HFFc6 (cell line): ENCODE measurements around the gene EGLN2. TPM values are rescaled to one million over a fixed set of nuclear protein-coding genes. Genes with fewer than 3 reads are reported as not detected.
"Not testable (repeated sequence)": the region's sequence is repeated elsewhere in the genome, so short reads cannot be mapped to it uniquely, and the experiment has no call there.

Experiments
- DNase-seq: peaks from one replicate; pipeline ENCODE4 v3.0.0-alpha.2; 2018
- H3K27ac Mint-ChIP-seq: 2 replicates; pipeline ENCODE4 v1.8.0; 2020; ENCODE audit warnings: mild to moderate bottlenecking, mixed read lengths
- H3K27me3 Mint-ChIP-seq: 2 replicates; pipeline ENCODE4 v1.8.0; 2021; ENCODE audit warnings: mild to moderate bottlenecking, moderate library complexity, mixed read lengths; ENCODE audit not compliant: insufficient read depth
- H3K36me3 Mint-ChIP-seq: 2 replicates; pipeline ENCODE4 v1.8.0; 2021; ENCODE audit warnings: low read depth, mixed read lengths
- H3K4me1 Mint-ChIP-seq: 2 replicates; pipeline ENCODE4 v1.8.0; 2020; ENCODE audit warnings: low read depth, mixed read lengths
- H3K4me3 Mint-ChIP-seq: 2 replicates; pipeline ENCODE4 v1.8.0; 2020; ENCODE audit warnings: mild to moderate bottlenecking, moderate library complexity, mixed read lengths
- H3K9me3 Mint-ChIP-seq: 2 replicates; pipeline ENCODE4 v1.8.0; 2020; ENCODE audit warnings: mild to moderate bottlenecking, mixed read lengths
- CTCF ChIP-seq: fragments of 200-600 bp; sonication (generic); IDR thresholded peaks from 2 replicates; pipeline ENCODE4 v1.5.0; 2021; ENCODE audit warnings: antibody characterized with exemption, mild to moderate bottlenecking
- total RNA-seq, 6 experiments: library from RNA; stranded (reverse); fragmentation: NEBNext Ultra II Directional; extraction: Animal tissue kit (Norgen Biotek cat#: 25700); gene quantifications; 2 replicates in 1 of 6; 3 replicates in 5 of 6; pipeline ENCODE4 v1.2.3, GENCODE V29; 2021

The EGLN2 gene
- total RNA-seq, 6 experiments from 2014 or later = 56.0 to 72.0 (median 60.1) TPM

- no peak overlapping the region for H3K27ac Mint-ChIP-seq
- DNase-seq = no peak
- H3K27me3 Mint-ChIP-seq = no peaks in the 10 kb centered on the region; the same call in 1 of the 2 replicates
- peaks cover 28% of the 10 kb centered on the region for H3K4me1 Mint-ChIP-seq
- no peak overlapping the region for H3K4me3 Mint-ChIP-seq
- H3K9me3 Mint-ChIP-seq = no peaks in the 10 kb centered on the region
- peaks cover 35% of the 10 kb centered on the region for H3K36me3 Mint-ChIP-seq
- TF ChIP-seq CTCF = no peak
Measured at GRCh38 chr19:40827386-40828247, 28.6 kb downstream of the EGLN2 start.

- Mint-ChIP-seq H3K27me3 (no peaks in the 10 kb centered on the region; the same call in 1 of the 2 replicates), H3K4me3 (no peak overlapping the region), H3K36me3 (peaks cover 35% of the 10 kb centered on the region), H3K9me3 (no peaks in the 10 kb centered on the region), H3K27ac (no peak overlapping the region), H3K4me1 (peaks cover 19% of the 10 kb centered on the region)
- DNase-seq = no peak
- TF ChIP-seq CTCF = no peak
Measured at GRCh38 chr19:40829205-40829604, 30.2 kb downstream of the EGLN2 start.

- not testable (repeated sequence) for H3K4me3 Mint-ChIP-seq, DNase-seq, H3K27ac Mint-ChIP-seq, H3K27me3 Mint-ChIP-seq, H3K9me3 Mint-ChIP-seq
- peaks cover 19% of the 10 kb centered on the region for H3K4me1 Mint-ChIP-seq
- H3K36me3 Mint-ChIP-seq = peaks cover 35% of the 10 kb centered on the region
Measured at GRCh38 chr19:40830741-40831140, 31.8 kb downstream of the EGLN2 start.

GRCh38 chr19:40831502-40832430, 32.8 kb downstream of the EGLN2 start:
- peak overlapping the region; percentile 83 for H3K27ac Mint-ChIP-seq
- DNase-seq = peak; percentile 98
- H3K4me1 Mint-ChIP-seq = peaks cover 19% of the 10 kb centered on the region
- TF ChIP-seq CTCF = no peak
- H3K36me3 Mint-ChIP-seq = peaks cover 32% of the 10 kb centered on the region
- no peaks in the 10 kb centered on the region; the same call in 1 of the 2 replicates for H3K27me3 Mint-ChIP-seq
- H3K9me3 Mint-ChIP-seq = no peaks in the 10 kb centered on the region
- peak overlapping the region; percentile 38; the same call in 1 of the 2 replicates for H3K4me3 Mint-ChIP-seq

- Mint-ChIP-seq H3K27ac (peak overlapping the region; percentile 83), H3K4me1 (peaks cover 19% of the 10 kb centered on the region), H3K36me3 (peaks cover 25% of the 10 kb centered on the region)
- H3K4me3 Mint-ChIP-seq, H3K9me3 Mint-ChIP-seq, H3K27me3 Mint-ChIP-seq, DNase-seq: not testable (repeated sequence)
Measured at GRCh38 chr19:40832431-40832790, 33.4 kb downstream of the EGLN2 start.

- not testable (repeated sequence) for H3K9me3 Mint-ChIP-seq, H3K27ac Mint-ChIP-seq, DNase-seq, H3K27me3 Mint-ChIP-seq, H3K4me3 Mint-ChIP-seq
- peaks cover 12% of the 10 kb centered on the region for H3K36me3 Mint-ChIP-seq
- H3K4me1 Mint-ChIP-seq = peaks cover 19% of the 10 kb centered on the region
Measured at GRCh38 chr19:40833728-40834533, 34.9 kb downstream of the EGLN2 start.
